ENCODE data around the gene HOXC6. TPM values are rescaled to one million over a fixed set of nuclear protein-coding genes. Genes with fewer than 3 reads are reported as not detected.

HOXC6 gene
- total RNA-seq, 1 donor from 2014 or later: 1.4 TPM

DNA sequence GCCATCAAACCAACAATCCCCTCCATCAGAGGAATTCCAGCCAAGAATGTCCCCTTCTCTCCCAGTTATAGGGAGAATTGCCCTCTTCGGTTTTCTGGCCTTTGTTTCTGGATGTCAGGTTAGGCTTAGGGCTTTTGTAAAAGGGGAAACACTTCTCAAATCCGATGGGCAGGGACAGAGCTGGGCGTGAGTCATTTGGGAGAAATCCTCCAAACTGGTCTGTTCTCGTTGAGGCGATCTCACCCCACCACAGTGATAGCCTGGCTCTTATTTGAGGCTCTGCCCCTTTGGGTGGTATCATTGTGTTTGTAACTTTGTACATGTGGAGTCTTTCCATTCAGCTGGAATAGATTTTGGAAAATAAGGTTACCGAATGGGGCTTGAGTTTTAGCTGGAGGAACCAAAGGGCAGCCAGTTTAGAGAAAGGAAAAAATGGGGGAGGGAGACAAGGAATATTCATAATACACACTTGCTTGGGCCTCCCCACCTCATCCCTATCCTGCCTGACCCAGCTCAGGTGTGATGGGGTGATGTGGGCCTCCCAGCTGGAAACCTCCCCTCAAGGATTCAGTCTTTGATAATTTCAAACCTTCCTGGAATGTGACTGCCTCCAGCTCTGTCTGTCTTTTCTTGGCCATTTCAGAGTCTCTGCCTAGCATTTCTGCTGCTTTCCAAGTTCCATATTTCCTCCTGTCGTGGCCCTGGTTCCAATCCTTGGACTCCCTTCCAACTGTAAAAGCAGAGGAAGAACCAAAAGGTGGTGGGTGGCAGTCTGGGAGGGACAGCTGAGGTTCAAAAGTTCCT, 32.9 kb downstream of the HOXC6 start:
- TF ChIP-seq, protein P1, sequence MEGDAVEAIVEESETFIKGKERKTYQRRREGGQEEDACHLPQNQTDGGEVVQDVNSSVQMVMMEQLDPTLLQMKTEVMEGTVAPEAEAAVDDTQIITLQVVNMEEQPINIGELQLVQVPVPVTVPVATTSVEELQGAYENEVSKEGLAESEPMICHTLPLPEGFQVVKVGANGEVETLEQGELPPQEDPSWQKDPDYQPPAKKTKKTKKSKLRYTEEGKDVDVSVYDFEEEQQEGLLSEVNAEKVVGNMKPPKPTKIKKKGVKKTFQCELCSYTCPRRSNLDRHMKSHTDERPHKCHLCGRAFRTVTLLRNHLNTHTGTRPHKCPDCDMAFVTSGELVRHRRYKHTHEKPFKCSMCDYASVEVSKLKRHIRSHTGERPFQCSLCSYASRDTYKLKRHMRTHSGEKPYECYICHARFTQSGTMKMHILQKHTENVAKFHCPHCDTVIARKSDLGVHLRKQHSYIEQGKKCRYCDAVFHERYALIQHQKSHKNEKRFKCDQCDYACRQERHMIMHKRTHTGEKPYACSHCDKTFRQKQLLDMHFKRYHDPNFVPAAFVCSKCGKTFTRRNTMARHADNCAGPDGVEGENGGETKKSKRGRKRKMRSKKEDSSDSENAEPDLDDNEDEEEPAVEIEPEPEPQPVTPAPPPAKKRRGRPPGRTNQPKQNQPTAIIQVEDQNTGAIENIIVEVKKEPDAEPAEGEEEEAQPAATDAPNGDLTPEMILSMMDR (IDR thresholded peaks at IDR 0.05): no peak
- Histone ChIP-seq H3K9me3 (no peaks in the 10 kb centered on the region), H3K4me3 (no peak overlapping the region), H3K27ac (no peak overlapping the region), H3K27me3 (peaks cover 58% of the 10 kb centered on the region), H3K4me1 (no peaks in the 10 kb centered on the region), H3K36me3 (no peaks in the 10 kb centered on the region)
- ATAC-seq: no peak
- no peak for DNase-seq
- intact Hi-C loops (cut with DNase I): no loop called here

DNA sequence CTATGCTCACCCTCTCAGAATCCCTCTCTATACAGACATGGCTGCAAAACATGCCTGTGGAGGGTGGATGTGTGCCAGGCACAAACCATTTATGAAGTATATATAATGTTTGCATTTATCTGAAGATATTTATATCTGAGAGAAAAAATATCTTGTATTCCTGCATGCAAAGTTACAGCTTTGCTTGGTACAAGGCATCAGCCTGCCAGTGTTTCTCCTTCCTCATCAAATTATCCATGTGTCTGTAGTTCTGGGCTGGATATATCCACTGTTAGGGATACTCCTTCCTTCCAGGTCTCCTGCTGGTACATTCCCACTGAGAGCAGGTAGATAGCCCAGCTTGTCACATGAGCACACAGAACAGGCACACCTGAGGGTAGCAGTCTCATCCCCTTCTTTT, 37.4 kb downstream of the HOXC6 start:
- H3K4me1 ChIP-seq: no peaks in the 10 kb centered on the region
- DNase-seq: no peak
- no peak overlapping the region for H3K27ac ChIP-seq
- H3K9me3 ChIP-seq: no peaks in the 10 kb centered on the region
- no peak for ATAC-seq
- H3K27me3 ChIP-seq: peaks cover 41% of the 10 kb centered on the region
- TF ChIP-seq, protein P1 (IDR thresholded peaks at IDR 0.05): no peak
- intact Hi-C loops (cut with DNase I): no loop called here
- H3K36me3 ChIP-seq: no peaks in the 10 kb centered on the region
- H3K4me3 ChIP-seq: no peak overlapping the region

DNA sequence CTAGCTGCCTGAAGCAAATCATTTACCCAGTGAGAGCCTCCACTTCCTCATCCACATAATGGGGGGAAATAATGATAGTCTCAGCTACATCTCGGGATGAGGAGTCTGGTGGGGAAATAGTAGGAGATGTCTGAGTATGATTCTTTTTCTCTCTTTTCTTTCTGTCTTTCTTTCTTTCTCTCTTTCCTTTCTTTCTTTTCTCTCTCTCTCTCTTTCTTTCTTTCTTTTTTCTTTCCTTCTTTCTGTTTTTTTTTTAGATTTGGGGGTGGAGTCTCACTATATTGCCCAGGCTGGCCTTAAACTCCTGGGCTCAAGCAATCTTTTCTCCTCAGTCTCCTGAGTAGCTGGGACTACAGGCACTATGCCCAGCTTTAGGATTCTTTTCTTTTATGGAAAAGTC, 38.2 kb downstream of the HOXC6 start:
- no peaks in the 10 kb centered on the region for H3K4me1 ChIP-seq
- intact Hi-C loops (cut with DNase I): no loop called here
- no peaks in the 10 kb centered on the region for H3K9me3 ChIP-seq
- TF ChIP-seq, protein P1 (IDR thresholded peaks at IDR 0.05): no peak
- no peak for DNase-seq
- no peak for ATAC-seq
- H3K27ac ChIP-seq: no peak overlapping the region
- H3K27me3 ChIP-seq: peaks cover 38% of the 10 kb centered on the region
- no peaks in the 10 kb centered on the region for H3K36me3 ChIP-seq
- H3K4me3 ChIP-seq: no peak overlapping the region

DNA sequence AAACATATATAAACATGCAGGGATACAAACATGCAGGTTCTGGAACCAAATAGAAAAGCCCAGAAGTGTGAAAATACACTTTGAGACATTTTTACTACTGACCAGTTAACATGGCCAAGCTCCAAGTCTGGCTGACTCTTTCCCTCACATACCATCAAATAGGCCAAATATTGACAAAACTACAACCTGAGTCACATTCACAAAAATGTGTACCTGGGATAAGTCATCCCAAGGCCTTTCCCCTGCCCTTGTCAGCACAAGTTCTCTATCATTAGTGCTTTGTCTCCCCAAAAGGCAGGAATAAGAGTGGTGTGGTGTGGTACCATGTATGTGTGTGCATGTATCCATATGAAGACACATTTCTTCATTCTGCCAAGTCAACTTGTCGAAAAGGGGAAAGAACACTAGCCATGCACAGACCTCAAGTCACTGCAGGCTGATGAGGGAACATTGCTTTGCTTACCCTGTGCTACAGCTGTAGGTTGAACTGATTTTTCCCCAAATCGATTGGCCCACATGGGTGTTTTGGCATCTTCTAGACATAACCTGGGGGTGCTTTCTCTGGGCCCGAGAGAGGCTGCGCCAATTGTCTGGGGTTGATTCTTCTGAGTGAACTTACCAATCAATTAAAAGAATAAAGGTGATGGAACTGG, 40.3 kb downstream of the HOXC6 start:
- TF ChIP-seq, protein P1 (IDR thresholded peaks at IDR 0.05): no peak
- Histone ChIP-seq H3K36me3 (no peaks in the 10 kb centered on the region), H3K4me3 (no peak overlapping the region), H3K27ac (no peak overlapping the region), H3K27me3 (peaks cover 26% of the 10 kb centered on the region), H3K4me1 (no peaks in the 10 kb centered on the region), H3K9me3 (no peaks in the 10 kb centered on the region)
- ATAC-seq (no peak), DNase-seq (no peak)
- intact Hi-C loops (cut with DNase I): no loop called here

DNA sequence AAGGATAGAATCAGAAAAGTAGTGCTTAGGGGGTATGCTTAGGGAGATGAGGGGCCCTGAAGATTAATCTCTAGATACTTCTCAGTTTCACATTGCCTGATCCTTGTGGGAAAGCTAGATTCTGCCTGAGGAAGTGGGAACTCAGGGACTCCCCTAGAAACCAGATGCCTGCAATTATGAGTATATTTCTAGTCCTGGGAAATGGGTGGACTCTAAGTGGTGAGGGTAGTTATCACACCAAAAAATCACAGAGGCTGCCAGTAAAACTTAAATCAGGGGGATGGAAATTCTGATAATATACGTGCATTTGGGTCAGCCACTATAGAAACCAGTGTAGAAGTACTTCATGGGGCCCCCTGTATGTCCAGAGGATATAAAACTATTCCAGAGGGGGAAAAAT, 43.7 kb downstream of the HOXC6 start:
- Histone ChIP-seq H3K36me3 (no peaks in the 10 kb centered on the region), H3K4me3 (no peak overlapping the region), H3K27ac (no peak overlapping the region), H3K27me3 (peaks cover 16% of the 10 kb centered on the region), H3K4me1 (no peaks in the 10 kb centered on the region), H3K9me3 (no peaks in the 10 kb centered on the region)
- DNase-seq (no peak), ATAC-seq (no peak)
- TF ChIP-seq, protein P1 (IDR thresholded peaks at IDR 0.05): no peak
- intact Hi-C loops (cut with DNase I): no loop called here

Measured in upper lobe of right lung (tissue), 1 donor.